ENCODE measurements around the gene RBM48. TPM values are rescaled to one million over a fixed set of nuclear protein-coding genes. Genes with fewer than 3 reads are reported as not detected.
"Not testable (repeated sequence)": the region's sequence is repeated elsewhere in the genome, so short reads cannot be mapped to it uniquely, and the experiment has no call there.

Gene RBM48
- total RNA-seq, 2 donors from 2014 or later = 9.2 to 10.2 TPM

GRCh38 chr7:92527300-92528187 lies 1.1 kb upstream of the RBM48 start:
- Histone ChIP-seq H3K9ac (ENCODE audit: low read depth in 2 of 2, low read length in 2 of 2) (peak overlapping the region; percentile 83 to 90), H3K27ac (peak overlapping the region; percentile 58), H3K4me3 (peak overlapping the region; percentile 77), H3K9me3 (no peaks in the 10 kb centered on the region), H3K4me1 (no peaks in the 10 kb centered on the region), H3K27me3 (no peaks in the 10 kb centered on the region), H3K36me3 (peaks cover 6% of the 10 kb centered on the region)
- intact Hi-C loops (cut with DNase I) = loop anchor here (10.0 kb wide), 1 partner anchor 73 kb away; no protein-coding TSS in a partner anchor
- TF ChIP-seq CTCF (IDR thresholded peaks at IDR 0.05) = no peak
- peak; percentile 63 for DNase-seq

- no peak for TF ChIP-seq CTCF (IDR thresholded peaks at IDR 0.05)
- H3K27me3 ChIP-seq = no peaks in the 10 kb centered on the region
- intact Hi-C loops (cut with DNase I) = loop anchor here (10.0 kb wide), 1 partner anchor 74 kb away; no protein-coding TSS in a partner anchor
These were observed 316 bp downstream of the RBM48 start for GRCh38 chr7:92528958-92529264.

GRCh38 chr7:92534572-92534971 lies 6.0 kb downstream of the RBM48 start:
- H3K4me3 ChIP-seq = no peak overlapping the region
- intact Hi-C loops (cut with DNase I) = no loop called here

More at GRCh38 chr7:92528958-92529264, 316 bp downstream of the RBM48 start:
- H3K9ac ChIP-seq (ENCODE audit: low read depth in 2 of 2, low read length in 2 of 2) = peak overlapping the region; percentile 67 to 89
- peaks cover 16% of the 10 kb centered on the region for H3K36me3 ChIP-seq
- no peak for DNase-seq
- H3K27ac ChIP-seq = peak overlapping the region; percentile 81
- no peaks in the 10 kb centered on the region for H3K9me3 ChIP-seq
- no peaks in the 10 kb centered on the region for H3K4me1 ChIP-seq
- peak overlapping the region; percentile 77 for H3K4me3 ChIP-seq

GRCh38 chr7:92543542-92543941 lies 14.9 kb downstream of the RBM48 start:
- H3K27ac ChIP-seq; H3K9me3 ChIP-seq; intact Hi-C loops (cut with DNase I); H3K4me1 ChIP-seq; H3K9ac ChIP-seq (ENCODE audit: low read depth in 2 of 2, low read length in 2 of 2); DNase-seq; H3K36me3 ChIP-seq; H3K4me3 ChIP-seq; H3K27me3 ChIP-seq: not testable (repeated sequence)

More at GRCh38 chr7:92534572-92534971, 6.0 kb downstream of the RBM48 start:
- H3K4me1 ChIP-seq = no peaks in the 10 kb centered on the region
- TF ChIP-seq CTCF (IDR thresholded peaks at IDR 0.05) = no peak
- no peak for DNase-seq
- H3K9me3 ChIP-seq = no peaks in the 10 kb centered on the region
- H3K9ac ChIP-seq (ENCODE audit: low read depth in 2 of 2, low read length in 2 of 2) = no peak overlapping the region
- H3K27me3 ChIP-seq = no peaks in the 10 kb centered on the region
- H3K27ac ChIP-seq = no peak overlapping the region
- H3K36me3 ChIP-seq = peaks cover 34% of the 10 kb centered on the region

DNA sequence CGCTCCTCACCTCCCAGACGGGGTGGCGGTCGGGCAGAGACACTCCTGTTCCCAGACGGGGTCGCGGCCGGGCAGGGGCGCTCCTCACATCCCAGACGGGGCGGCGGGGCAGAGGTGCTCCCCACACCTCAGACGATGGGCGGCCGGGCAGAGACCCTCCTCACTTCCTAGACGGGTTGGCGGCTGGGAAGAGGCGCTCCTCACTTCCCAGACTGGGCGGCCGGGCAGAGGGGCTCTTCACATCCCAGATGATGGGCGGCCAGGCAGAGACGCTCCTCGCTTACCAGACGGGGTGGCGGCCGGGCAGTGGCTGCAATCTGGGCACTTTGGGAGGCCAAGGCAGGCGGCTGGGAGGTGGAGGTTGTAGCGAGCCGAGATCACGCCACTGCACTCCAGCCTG lies 16.5 kb downstream of the RBM48 start:
- H3K27me3 ChIP-seq; intact Hi-C loops (cut with DNase I): not testable (repeated sequence)

GRCh38 chr7:92546856-92547497 lies 18.4 kb downstream of the RBM48 start:
- Histone ChIP-seq H3K9ac (ENCODE audit: low read depth in 2 of 2, low read length in 2 of 2) (no peak overlapping the region), H3K36me3 (no peaks in the 10 kb centered on the region), H3K27ac (no peak overlapping the region), H3K4me3 (no peak overlapping the region), H3K27me3 (no peaks in the 10 kb centered on the region), H3K9me3 (no peaks in the 10 kb centered on the region), H3K4me1 (no peaks in the 10 kb centered on the region)
- DNase-seq = no peak
- TF ChIP-seq CTCF (IDR thresholded peaks at IDR 0.05) = no peak
- intact Hi-C loops (cut with DNase I) = no loop called here

More for the DNA sequence above, 16.5 kb downstream of the RBM48 start:
- H3K9me3 ChIP-seq; H3K9ac ChIP-seq (ENCODE audit: low read depth in 2 of 2, low read length in 2 of 2); H3K4me3 ChIP-seq; H3K27ac ChIP-seq; DNase-seq; H3K36me3 ChIP-seq; H3K4me1 ChIP-seq: not testable (repeated sequence)

Measured in colonic mucosa (tissue), 4 donors.